ENCODE results near the gene SCNN1B. TPM values are rescaled to one million over a fixed set of nuclear protein-coding genes. Genes with fewer than 3 reads are reported as not detected.

Gene SCNN1B
- total and polyA plus RNA-seq, 4 experiments from 2014 or later = not detected

DNA sequence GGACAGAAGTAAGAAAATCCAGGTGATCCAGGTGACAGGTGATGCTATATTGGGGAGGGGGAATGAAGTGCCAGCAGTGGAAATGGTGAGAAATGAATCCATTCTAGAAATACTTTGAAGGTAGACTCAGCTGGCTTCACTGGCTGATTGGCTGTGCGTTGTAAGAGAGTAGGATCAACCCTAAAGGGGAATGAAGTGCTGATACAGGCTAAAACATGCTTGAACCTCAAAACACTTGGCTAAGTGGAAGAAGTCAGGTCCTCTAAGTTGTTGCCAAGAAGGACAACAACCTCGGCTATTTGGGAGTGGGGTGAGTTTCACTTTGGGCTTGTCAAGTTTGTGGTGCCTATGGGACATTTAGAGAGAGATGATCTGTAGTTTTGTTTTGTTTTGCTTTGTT, 24.1 kb upstream of the SCNN1B start:
- Histone ChIP-seq H3K9me3 (ENCODE audit: control insufficient read depth in 1 of 2, low read length in 2 of 2) (no peaks in the 10 kb centered on the region), H3K27ac (ENCODE audit: low read depth, low read length) (no peak overlapping the region), H3K27me3 (ENCODE audit: insufficient read depth, low read length) (no peaks in the 10 kb centered on the region), H3K4me3 (ENCODE audit: low read length in 2 of 2) (no peak overlapping the region), H3K4me1 (ENCODE audit: insufficient read depth, low read length) (no peaks in the 10 kb centered on the region), H3K36me3 (ENCODE audit: insufficient read depth, low read length) (no peaks in the 10 kb centered on the region)
- Mint-ChIP-seq H3K9me3 (peaks cover 0 to 13% (median 6%) of the 10 kb centered on the region in 8 donors), H3K4me1 (peaks cover 0 to 3% (median under 1%) of the 10 kb centered on the region in 4 donors), H3K27me3 (peaks cover 33 to 41% of the 10 kb centered on the region in 2 donors), H3K27ac (no peak overlapping the region), H3K4me3 (no peak overlapping the region), H3K36me3 (peaks cover 0 to 5% of the 10 kb centered on the region in 2 donors)
- intact Hi-C loops (cut with micrococcal nuclease) = no loop called here
- no peak for DNase-seq
- ChIA-PET POLR2A (ENCODE audit: partially characterized antibody) (no interaction called here), CTCF (ENCODE audit: partially characterized antibody) (no interaction called here)

DNA sequence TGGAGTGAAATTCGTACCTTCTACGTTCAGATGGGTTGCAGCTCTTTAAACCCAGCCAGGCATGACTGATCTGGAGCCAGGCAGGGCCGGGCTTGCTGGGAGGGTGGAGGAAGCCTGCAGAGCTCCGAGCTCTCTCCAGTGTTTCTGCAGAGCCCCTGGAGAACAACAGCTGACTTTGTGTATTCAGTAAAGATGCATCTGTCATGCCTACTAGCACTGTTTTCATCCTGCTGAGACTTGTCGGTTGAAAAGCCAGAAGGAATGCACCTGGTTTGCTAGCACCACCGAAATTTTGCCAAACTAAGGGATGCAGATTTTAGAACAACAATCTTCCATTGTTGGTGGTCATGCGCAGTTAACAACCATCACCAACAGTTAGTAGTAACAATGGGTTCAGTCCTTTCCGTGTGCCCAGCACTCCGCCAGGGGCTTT, 22.4 kb upstream of the SCNN1B start:
- Mint-ChIP-seq H3K4me3 (no peak overlapping the region), H3K9me3 (peaks cover 0 to 11% (median 3%) of the 10 kb centered on the region in 8 donors), H3K36me3 (peaks cover 0 to 5% of the 10 kb centered on the region in 2 donors), H3K27ac (no peak overlapping the region), H3K4me1 (peaks cover 0 to 3% (median under 1%) of the 10 kb centered on the region in 4 donors), H3K27me3 (peaks cover 33 to 36% of the 10 kb centered on the region in 2 donors)
- ChIA-PET POLR2A (ENCODE audit: partially characterized antibody) (no interaction called here), CTCF (ENCODE audit: partially characterized antibody) (no interaction called here)
- Histone ChIP-seq H3K4me1 (ENCODE audit: insufficient read depth, low read length) (no peaks in the 10 kb centered on the region), H3K27me3 (ENCODE audit: insufficient read depth, low read length) (no peaks in the 10 kb centered on the region), H3K36me3 (ENCODE audit: insufficient read depth, low read length) (no peaks in the 10 kb centered on the region), H3K9me3 (ENCODE audit: control insufficient read depth in 1 of 2, low read length in 2 of 2) (no peaks in the 10 kb centered on the region), H3K4me3 (ENCODE audit: low read length in 2 of 2) (no peak overlapping the region), H3K27ac (ENCODE audit: low read depth, low read length) (no peak overlapping the region)
- intact Hi-C loops (cut with micrococcal nuclease) = no loop called here
- no peak for DNase-seq

DNA sequence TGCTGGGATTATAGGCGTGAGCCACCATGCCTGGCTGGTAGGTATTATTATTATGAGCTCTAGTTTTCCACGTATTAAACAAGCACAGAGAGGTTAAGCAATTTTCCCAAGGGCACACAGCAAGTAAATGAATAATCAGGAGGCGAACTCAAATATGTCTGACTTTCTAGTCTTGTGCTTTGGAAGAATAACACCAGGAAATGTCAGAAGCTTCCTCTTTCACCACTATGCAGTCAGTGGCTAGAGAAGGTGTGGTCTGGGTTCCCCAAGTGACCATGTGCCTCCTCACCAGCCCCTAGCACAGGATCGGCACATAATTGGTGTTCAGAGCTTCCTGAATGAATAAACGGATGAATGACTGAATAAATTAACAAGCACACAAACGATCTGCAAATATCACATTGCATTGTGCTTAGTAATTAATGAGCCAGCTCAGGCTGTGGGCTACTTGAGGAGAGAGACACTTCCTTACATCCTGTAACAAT, 21.6 kb upstream of the SCNN1B start:
- no peak overlapping the region for H3K4me3 Mint-ChIP-seq
- CTCF ChIA-PET (ENCODE audit: partially characterized antibody) = no interaction called here

DNA sequence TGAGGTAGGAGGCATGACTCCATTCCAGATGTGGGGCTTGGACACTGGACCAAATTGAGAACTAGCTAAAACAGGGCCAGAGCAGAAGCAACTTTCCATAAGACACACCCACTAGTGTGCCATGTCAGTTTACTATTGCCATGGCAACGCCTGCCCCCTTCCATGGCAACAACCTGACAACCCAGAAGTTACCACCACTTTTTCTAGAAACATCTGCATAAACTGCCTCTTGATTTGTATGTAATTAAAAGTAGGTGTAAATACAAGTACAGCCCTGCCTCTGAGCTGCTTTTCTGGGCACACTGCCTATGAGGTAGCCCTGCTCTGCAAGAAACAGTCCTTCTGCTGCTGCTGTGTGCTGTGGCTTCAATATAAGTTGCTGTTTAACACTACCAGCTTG, 19.5 kb upstream of the SCNN1B start:
- no peak overlapping the region for H3K4me3 ChIP-seq (ENCODE audit: low read length in 2 of 2)
- Mint-ChIP-seq H3K27ac (no peak overlapping the region), H3K4me3 (no peak overlapping the region), H3K36me3 (no peaks in the 10 kb centered on the region), H3K27me3 (peaks cover 20 to 25% of the 10 kb centered on the region in 2 donors), H3K4me1 (peaks cover 0 to 3% (median 0%) of the 10 kb centered on the region in 4 donors), H3K9me3 (peaks cover 0 to 2% (median 0%) of the 10 kb centered on the region in 8 donors)
- H3K36me3 ChIP-seq (ENCODE audit: insufficient read depth, low read length) = no peaks in the 10 kb centered on the region
- no peak overlapping the region for H3K27ac ChIP-seq (ENCODE audit: low read depth, low read length)
- ChIA-PET CTCF (ENCODE audit: partially characterized antibody) (no interaction called here), POLR2A (ENCODE audit: partially characterized antibody) (no interaction called here)
- H3K9me3 ChIP-seq (ENCODE audit: control insufficient read depth in 1 of 2, low read length in 2 of 2) = no peaks in the 10 kb centered on the region
- no peak for DNase-seq
- intact Hi-C loops (cut with micrococcal nuclease) = no loop called here
- H3K4me1 ChIP-seq (ENCODE audit: insufficient read depth, low read length) = no peaks in the 10 kb centered on the region
- no peaks in the 10 kb centered on the region for H3K27me3 ChIP-seq (ENCODE audit: insufficient read depth, low read length)

More for the DNA sequence above, 21.6 kb upstream of the SCNN1B start:
- no peak overlapping the region for H3K4me3 ChIP-seq (ENCODE audit: low read length in 2 of 2)
- Mint-ChIP-seq H3K27me3 (peaks cover 28% of the 10 kb centered on the region in 2 donors), H3K9me3 (peaks cover 0 to 5% (median under 1%) of the 10 kb centered on the region in 8 donors), H3K27ac (no peak overlapping the region), H3K4me1 (peaks cover 0 to 3% (median under 1%) of the 10 kb centered on the region in 4 donors), H3K36me3 (peaks cover 0 to under 1% of the 10 kb centered on the region in 2 donors)
- intact Hi-C loops (cut with micrococcal nuclease) = no loop called here
- DNase-seq = no peak
- H3K27me3 ChIP-seq (ENCODE audit: insufficient read depth, low read length) = no peaks in the 10 kb centered on the region
- POLR2A ChIA-PET (ENCODE audit: partially characterized antibody) = no interaction called here
- no peaks in the 10 kb centered on the region for H3K4me1 ChIP-seq (ENCODE audit: insufficient read depth, low read length)
- H3K36me3 ChIP-seq (ENCODE audit: insufficient read depth, low read length) = no peaks in the 10 kb centered on the region
- H3K27ac ChIP-seq (ENCODE audit: low read depth, low read length) = no peak overlapping the region
- H3K9me3 ChIP-seq (ENCODE audit: control insufficient read depth in 1 of 2, low read length in 2 of 2) = no peaks in the 10 kb centered on the region

DNA sequence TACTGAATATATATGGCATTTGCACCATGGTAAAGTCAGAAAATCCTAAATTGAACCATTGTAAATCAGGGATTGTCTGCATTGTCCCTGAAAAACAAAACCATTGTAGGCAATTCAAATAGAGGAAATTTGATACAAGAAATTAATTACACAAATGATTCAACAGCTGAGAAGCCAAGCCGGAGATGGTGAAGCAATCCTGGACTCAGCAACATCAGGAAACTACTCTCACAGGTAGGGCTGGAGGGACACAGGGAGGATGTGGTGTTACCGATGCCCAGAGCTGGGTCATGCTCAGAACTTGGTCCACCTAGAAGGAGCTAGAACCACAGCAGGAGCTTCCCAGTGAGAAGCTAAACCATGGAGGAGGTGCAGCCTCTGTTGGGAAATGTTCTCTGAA, 18.5 kb upstream of the SCNN1B start:
- POLR2A ChIA-PET (ENCODE audit: partially characterized antibody) = no interaction called here
- DNase-seq = no peak

DNA sequence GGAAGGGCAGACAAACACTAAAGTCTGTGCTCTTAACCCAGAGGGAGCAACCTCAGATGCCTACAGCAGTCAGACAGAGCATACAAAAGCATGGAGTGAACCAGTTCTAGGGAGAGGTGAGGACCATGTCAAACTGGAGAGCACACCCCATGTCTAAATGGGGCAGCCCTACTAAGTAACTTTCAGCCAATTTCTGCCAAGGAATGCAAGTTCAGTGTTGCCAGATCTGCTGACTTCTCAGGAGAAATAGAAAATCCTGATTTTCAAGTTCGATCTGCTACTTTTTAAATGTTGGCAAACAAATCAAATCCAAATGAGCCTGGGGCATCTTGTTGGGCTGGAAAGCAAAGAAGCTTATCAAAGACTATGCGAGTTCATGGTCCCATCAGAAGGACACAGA, 17.5 kb upstream of the SCNN1B start:
- Mint-ChIP-seq H3K9me3 (peaks cover 0 to 3% (median 0%) of the 10 kb centered on the region in 8 donors), H3K27ac (no peak overlapping the region), H3K4me3 (no peak overlapping the region), H3K36me3 (no peaks in the 10 kb centered on the region), H3K27me3 (peaks cover 9 to 13% of the 10 kb centered on the region in 2 donors), H3K4me1 (no peaks in the 10 kb centered on the region)
- ChIA-PET CTCF (ENCODE audit: partially characterized antibody) (no interaction called here), POLR2A (ENCODE audit: partially characterized antibody) (no interaction called here)
- no peaks in the 10 kb centered on the region for H3K36me3 ChIP-seq (ENCODE audit: insufficient read depth, low read length)
- H3K27ac ChIP-seq (ENCODE audit: low read depth, low read length) = no peak overlapping the region
- no peaks in the 10 kb centered on the region for H3K27me3 ChIP-seq (ENCODE audit: insufficient read depth, low read length)
- intact Hi-C loops (cut with micrococcal nuclease) = no loop called here
- no peaks in the 10 kb centered on the region for H3K9me3 ChIP-seq (ENCODE audit: control insufficient read depth in 1 of 2, low read length in 2 of 2)
- peaks cover 4% of the 10 kb centered on the region for H3K4me1 ChIP-seq (ENCODE audit: insufficient read depth, low read length)
- no peak for DNase-seq
- no peak overlapping the region for H3K4me3 ChIP-seq (ENCODE audit: low read length in 2 of 2)

More for the DNA sequence above, 18.5 kb upstream of the SCNN1B start:
- Histone ChIP-seq H3K4me1 (ENCODE audit: insufficient read depth, low read length) (no peaks in the 10 kb centered on the region), H3K27ac (ENCODE audit: low read depth, low read length) (no peak overlapping the region), H3K9me3 (ENCODE audit: control insufficient read depth in 1 of 2, low read length in 2 of 2) (no peaks in the 10 kb centered on the region), H3K36me3 (ENCODE audit: insufficient read depth, low read length) (no peaks in the 10 kb centered on the region), H3K27me3 (ENCODE audit: insufficient read depth, low read length) (no peaks in the 10 kb centered on the region), H3K4me3 (ENCODE audit: low read length in 2 of 2) (no peak overlapping the region)
- no peaks in the 10 kb centered on the region for H3K36me3 Mint-ChIP-seq
- H3K4me3 Mint-ChIP-seq = no peak overlapping the region
- intact Hi-C loops (cut with micrococcal nuclease) = no loop called here
- CTCF ChIA-PET (ENCODE audit: partially characterized antibody) = no interaction called here
- H3K4me1 Mint-ChIP-seq = no peaks in the 10 kb centered on the region
- no peak overlapping the region for H3K27ac Mint-ChIP-seq
- H3K9me3 Mint-ChIP-seq = peaks cover 0 to 2% (median 0%) of the 10 kb centered on the region in 8 donors
- H3K27me3 Mint-ChIP-seq = peaks cover 13 to 18% of the 10 kb centered on the region in 2 donors

DNA sequence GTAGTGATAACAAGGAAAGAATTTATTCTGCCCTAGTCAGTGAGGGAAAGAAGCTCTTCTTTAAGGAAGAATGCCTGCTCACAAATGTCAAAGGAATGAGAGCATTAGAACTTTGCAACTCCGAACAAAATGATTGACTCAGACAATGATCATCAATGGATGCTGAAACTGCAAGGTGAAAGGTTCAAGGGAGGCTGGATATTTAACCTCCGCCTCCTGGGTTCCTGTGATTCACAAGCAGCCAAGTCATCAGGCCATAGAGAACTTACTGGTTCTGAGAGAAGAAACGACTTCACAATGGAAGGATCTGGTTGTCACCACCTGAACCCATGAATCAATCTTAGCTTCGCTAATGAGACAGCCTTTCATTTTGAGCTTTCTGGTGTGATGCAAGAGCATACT, 16.0 kb upstream of the SCNN1B start:
- Histone ChIP-seq H3K27ac (ENCODE audit: low read depth, low read length) (no peak overlapping the region), H3K36me3 (ENCODE audit: insufficient read depth, low read length) (no peaks in the 10 kb centered on the region), H3K27me3 (ENCODE audit: insufficient read depth, low read length) (no peaks in the 10 kb centered on the region), H3K4me3 (ENCODE audit: low read length in 2 of 2) (no peak overlapping the region), H3K9me3 (ENCODE audit: control insufficient read depth in 1 of 2, low read length in 2 of 2) (no peaks in the 10 kb centered on the region), H3K4me1 (ENCODE audit: insufficient read depth, low read length) (peaks cover 4% of the 10 kb centered on the region)
- no peaks in the 10 kb centered on the region for H3K4me1 Mint-ChIP-seq
- POLR2A ChIA-PET (ENCODE audit: partially characterized antibody) = no interaction called here
- peaks cover 3 to 10% of the 10 kb centered on the region in 2 donors for H3K27me3 Mint-ChIP-seq
- no peaks in the 10 kb centered on the region for H3K36me3 Mint-ChIP-seq
- H3K4me3 Mint-ChIP-seq = no peak overlapping the region
- CTCF ChIA-PET (ENCODE audit: partially characterized antibody) = no interaction called here
- intact Hi-C loops (cut with micrococcal nuclease) = no loop called here
- no peak for DNase-seq
- H3K27ac Mint-ChIP-seq = no peak overlapping the region
- peaks cover 0 to 3% (median 0%) of the 10 kb centered on the region in 8 donors for H3K9me3 Mint-ChIP-seq

DNA sequence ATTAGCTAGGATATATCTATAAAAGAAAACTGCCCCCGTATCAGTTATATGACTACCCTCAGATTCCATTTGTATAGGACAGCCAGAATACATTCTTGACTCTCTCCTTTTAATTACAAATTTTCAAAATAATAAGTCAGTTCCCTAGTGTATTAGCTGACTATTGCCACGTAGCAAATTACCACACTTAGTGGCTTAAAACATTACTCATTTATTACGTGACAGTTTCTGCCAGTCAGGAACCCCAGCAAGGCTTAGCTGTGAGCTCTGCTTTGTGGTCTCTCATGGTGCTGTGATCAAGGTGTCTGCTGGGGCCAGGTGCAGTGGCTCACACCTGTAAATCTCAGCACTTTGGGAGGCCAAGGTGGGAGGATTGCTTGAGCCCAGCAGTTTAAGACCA, 13.9 kb upstream of the SCNN1B start:
- H3K9me3 ChIP-seq (ENCODE audit: control insufficient read depth in 1 of 2, low read length in 2 of 2) = no peaks in the 10 kb centered on the region
- H3K27ac Mint-ChIP-seq = no peak overlapping the region
- intact Hi-C loops (cut with micrococcal nuclease) = no loop called here
- H3K9me3 Mint-ChIP-seq = peaks cover 0 to 2% (median 0%) of the 10 kb centered on the region in 8 donors
- no peak overlapping the region for H3K4me3 ChIP-seq (ENCODE audit: low read length in 2 of 2)
- DNase-seq = no peak
- no peaks in the 10 kb centered on the region for H3K36me3 Mint-ChIP-seq
- H3K4me3 Mint-ChIP-seq = no peak overlapping the region
- H3K27me3 ChIP-seq (ENCODE audit: insufficient read depth, low read length) = no peaks in the 10 kb centered on the region
- no peaks in the 10 kb centered on the region for H3K4me1 Mint-ChIP-seq
- H3K4me1 ChIP-seq (ENCODE audit: insufficient read depth, low read length) = peaks cover 4% of the 10 kb centered on the region
- H3K27ac ChIP-seq (ENCODE audit: low read depth, low read length) = no peak overlapping the region
- no peaks in the 10 kb centered on the region for H3K36me3 ChIP-seq (ENCODE audit: insufficient read depth, low read length)
- CTCF ChIA-PET (ENCODE audit: partially characterized antibody) = no interaction called here
- H3K27me3 Mint-ChIP-seq = peaks cover 3 to 4% of the 10 kb centered on the region in 2 donors
- POLR2A ChIA-PET (ENCODE audit: partially characterized antibody) = no interaction called here

All from CD4-positive, alpha-beta memory T cell (primary cell).